GM18909 (cell line): Measurements from ENCODE around the gene LSM14B.

Experiments
- ATAC-seq: cut with Tn5 transposase; IDR thresholded peaks from one replicate; pipeline ENCODE4 v1.9.1; 2021; ENCODE audit warnings: mild to moderate bottlenecking; ENCODE audit not compliant: unreplicated experiment, poor library complexity

Gene LSM14B

DNA sequence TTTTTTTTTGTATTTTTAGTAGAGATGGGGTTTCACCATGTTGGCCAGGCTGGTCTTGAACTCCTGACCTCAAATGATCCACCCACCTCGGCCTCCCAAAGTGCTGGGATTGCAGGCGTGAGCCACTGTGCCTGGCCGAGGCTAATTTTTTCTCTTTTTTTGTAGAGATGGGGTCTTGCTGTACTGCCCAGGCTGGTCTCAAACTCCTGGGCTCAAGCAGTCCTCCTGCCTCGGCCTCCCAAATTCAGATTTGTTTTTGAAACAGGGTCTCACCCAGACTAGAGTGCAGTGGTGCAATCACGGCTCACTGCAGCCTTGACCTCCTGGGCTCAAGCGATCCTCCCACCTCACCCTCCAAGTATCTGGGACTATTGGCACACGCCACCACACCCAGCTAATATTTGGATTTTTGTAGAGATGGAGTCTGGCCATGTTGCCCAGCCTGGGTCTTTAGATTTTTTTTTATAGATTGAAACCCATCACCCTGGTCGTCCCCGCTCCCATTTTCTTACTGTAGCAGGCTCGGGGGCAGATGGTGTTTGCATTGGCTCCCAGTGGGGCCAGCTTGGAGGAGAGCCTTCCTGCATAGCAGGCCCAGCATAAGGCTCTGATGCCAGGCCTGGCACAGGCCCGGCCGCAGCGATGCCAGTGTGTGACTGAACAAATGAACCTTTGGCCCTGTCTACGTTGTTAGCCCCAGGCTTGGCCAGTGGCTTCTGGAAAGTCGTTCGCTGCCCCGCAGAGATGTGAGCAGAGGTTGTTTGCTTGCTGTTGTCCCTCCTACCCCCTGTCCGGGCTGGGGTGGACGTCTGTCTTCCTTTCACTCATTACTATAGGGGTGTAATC lies 56.3 kb downstream of the LSM14B start:
- no peak for ATAC-seq

DNA sequence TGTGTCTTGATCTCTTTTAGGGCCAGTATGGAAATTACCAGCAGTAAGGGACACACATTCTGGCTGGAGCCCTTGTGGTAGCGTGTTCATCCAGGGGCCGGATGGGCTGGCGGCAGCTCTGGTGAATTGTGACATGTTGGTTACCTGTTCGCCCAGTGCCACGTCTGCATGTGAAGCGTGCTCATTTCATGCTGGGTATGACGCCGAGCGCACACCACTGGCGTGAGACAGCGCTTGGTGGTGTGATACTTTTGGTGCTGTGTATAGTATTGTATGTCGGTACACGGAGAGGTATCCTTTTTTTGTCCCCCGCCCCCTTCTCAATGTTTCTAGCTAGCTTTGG lies 56.9 kb downstream of the LSM14B start:
- no peak for ATAC-seq

DNA sequence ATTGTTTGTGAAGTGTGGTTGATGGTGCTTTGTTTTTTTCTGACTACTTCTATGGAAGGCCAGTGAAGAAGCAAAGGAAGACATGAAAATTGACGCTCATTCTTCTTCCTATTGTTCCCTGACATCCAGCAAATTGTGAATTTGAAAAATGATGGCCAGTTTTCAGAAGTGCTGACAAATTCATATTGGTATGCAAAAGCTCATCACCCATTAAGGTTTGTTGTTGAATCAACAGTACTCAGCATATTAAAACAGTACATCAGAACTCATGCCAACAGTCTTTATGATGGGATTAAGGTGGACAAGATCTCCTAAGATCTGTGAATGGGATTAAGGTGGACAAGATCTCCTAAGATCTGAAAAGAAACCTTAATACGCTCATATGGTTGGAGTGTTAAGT lies 59.5 kb downstream of the LSM14B start:
- no peak for ATAC-seq

DNA sequence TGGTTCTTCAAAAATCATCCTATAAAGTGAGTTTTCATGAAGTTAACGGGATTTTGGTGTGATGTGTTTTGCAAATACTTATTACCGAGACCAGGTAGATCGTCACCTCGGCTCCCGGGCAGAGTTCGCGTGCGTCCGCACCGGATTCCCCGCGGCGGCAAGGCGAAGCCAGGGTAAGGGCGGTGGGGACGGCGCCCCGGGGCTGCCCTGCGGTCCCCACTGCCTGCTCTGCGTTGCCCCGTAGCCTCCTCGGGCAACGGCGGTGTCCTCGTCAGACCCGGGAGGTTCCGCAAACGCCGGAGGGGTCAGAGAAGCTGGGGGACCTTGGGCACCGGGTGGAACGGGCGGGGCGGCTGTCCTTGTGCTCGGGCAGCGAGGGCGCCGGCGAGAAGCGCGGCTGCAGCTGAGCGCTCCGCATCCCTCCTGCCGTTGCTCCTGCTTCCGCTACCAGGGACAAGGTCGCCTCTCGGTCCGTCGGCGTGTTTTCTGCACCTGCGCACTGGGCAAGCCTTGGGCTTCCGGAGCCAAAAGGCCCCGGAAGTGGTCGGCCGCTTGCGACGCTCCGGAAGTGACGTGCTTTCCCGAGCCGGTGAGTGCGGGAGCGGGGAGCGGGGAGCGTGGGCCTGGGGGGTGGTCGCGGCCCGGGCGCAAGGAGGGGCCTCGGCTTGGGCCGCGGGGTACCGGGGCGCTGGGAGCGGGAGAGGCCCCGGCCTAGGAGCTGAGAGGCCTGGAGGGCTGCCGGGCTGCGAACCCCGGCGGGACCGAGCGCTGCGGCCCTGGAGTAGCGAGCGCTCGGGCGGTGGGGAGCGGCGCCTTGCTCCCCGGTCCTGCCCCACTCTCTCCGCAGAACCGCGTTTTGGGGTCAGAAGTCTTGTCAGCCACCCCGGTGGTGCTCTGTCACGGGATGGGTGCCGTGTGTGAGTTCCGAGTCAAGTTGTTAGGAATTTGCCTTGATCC lies 60.5 kb downstream of the LSM14B start, which contains the start of gene MTG2:
TSS of gene MTG2 (plus strand) at position 560 of the 957 bp plus-strand sequence. CDS start 10,393 bp downstream, outside the sequence.
- ATAC-seq: peak; percentile 92

DNA sequence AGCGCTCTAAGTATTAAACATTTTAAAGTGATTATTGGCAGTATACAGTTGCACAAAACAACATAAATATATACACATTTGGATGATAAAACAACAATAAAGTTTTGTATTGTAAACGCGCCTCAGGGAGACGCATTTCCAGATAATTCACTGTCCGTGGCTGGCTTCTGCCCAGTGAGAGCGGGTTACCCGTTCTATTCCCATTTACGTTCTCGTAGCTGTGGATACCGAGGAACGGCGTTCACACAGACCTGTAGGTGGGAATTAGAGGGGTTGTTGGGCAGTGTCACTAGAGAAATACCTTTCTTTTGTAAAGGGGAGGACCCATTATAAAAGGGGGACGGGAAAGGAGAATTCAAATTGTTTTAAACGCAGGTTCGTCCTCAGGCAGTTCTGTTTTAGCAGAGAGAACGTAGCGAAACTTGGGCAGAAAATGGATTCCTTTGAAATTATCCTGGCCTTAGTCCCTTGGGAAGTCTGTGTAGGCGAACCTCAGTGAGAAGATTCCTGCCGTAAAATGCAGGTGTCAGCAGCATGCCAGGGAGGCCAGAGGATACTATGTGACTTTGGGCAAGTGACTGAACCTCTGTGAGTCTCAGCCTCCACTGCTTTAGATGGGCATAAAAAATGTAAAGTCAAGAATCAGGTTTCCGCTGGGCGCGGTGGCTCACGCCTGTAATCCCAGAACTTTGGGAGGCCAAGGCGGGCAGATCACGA lies 61.3 kb downstream of the LSM14B start:
- no peak for ATAC-seq
